ENCODE results near the gene WNT3A.
"Not testable (repeated sequence)": the region's sequence is repeated elsewhere in the genome, so short reads cannot be mapped to it uniquely, and the experiment has no call there.

WNT3A gene

DNA sequence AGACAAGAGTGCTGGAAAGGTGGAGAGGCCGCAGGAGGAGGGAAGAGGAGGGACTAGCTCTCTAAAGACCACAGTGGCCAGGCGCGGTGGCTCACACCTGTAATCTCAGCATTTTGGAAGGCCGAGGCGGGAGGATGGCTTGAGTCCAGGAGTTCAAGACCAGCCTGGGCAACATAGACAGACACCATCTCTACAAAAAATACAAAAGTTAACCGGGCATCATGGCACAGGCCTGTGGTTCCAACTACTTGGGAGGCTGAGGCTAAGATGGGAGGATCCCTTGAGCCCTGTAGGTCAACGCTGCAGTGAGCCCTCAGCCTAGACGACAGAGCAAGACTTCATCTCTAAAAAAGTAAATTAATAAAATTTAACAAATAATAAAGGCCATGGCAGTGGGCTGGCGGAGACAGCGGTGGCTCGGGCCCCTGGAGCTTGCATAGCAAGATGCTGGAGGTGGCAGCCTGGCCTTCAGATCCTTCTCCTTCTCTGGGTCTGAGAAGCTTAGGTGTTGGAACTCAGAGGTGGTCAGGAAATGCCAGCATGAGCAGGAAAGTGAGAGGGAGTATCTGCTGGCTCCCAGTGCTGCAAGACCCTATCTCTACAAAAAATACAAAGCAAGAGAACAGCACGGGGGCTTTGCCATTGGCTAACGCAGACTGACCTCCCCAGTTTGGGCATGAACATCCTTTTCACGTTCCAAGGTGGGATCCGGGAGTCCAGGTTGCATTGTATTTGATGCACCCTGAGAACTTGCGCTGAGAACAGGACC lies 10.7 kb downstream of the WNT3A start:
- TF ChIP-seq, protein P1, sequence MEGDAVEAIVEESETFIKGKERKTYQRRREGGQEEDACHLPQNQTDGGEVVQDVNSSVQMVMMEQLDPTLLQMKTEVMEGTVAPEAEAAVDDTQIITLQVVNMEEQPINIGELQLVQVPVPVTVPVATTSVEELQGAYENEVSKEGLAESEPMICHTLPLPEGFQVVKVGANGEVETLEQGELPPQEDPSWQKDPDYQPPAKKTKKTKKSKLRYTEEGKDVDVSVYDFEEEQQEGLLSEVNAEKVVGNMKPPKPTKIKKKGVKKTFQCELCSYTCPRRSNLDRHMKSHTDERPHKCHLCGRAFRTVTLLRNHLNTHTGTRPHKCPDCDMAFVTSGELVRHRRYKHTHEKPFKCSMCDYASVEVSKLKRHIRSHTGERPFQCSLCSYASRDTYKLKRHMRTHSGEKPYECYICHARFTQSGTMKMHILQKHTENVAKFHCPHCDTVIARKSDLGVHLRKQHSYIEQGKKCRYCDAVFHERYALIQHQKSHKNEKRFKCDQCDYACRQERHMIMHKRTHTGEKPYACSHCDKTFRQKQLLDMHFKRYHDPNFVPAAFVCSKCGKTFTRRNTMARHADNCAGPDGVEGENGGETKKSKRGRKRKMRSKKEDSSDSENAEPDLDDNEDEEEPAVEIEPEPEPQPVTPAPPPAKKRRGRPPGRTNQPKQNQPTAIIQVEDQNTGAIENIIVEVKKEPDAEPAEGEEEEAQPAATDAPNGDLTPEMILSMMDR (IDR thresholded peaks at IDR 0.05; ENCODE audit: low read depth, low read length) = no peak
- Histone ChIP-seq H3K4me3 (ENCODE audit: low read depth, low read length) (no peak overlapping the region), H3K9me3 (ENCODE audit: severe bottlenecking) (no peaks in the 10 kb centered on the region), H3K36me3 (no peaks in the 10 kb centered on the region), H3K27ac (no peak overlapping the region), H3K27me3 (ENCODE audit: insufficient read depth, low read depth, severe bottlenecking) (no peaks in the 10 kb centered on the region)
- DNase-seq = no peak

DNA sequence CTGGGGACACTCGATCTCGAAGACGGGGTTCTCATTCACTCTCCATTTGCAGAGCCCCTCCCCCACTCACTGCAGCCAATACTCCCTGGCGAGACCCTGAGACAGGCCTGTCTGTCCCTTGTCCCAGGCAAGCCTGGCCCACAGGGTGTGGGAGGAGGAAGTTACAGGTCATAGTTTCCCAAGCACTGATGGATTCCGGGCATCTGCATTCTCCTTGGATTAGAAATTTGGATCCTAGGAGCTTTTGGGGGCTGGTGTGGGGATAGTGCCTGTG lies 11.3 kb downstream of the WNT3A start:
- H3K36me3 ChIP-seq = no peaks in the 10 kb centered on the region
- TF ChIP-seq, protein P1 (IDR thresholded peaks at IDR 0.05; ENCODE audit: low read depth, low read length) = no peak
- no peak for DNase-seq
- H3K27ac ChIP-seq = no peak overlapping the region
- no peaks in the 10 kb centered on the region for H3K27me3 ChIP-seq (ENCODE audit: insufficient read depth, low read depth, severe bottlenecking)
- no peak overlapping the region for H3K4me3 ChIP-seq (ENCODE audit: low read depth, low read length)
- no peaks in the 10 kb centered on the region for H3K9me3 ChIP-seq (ENCODE audit: severe bottlenecking)

DNA sequence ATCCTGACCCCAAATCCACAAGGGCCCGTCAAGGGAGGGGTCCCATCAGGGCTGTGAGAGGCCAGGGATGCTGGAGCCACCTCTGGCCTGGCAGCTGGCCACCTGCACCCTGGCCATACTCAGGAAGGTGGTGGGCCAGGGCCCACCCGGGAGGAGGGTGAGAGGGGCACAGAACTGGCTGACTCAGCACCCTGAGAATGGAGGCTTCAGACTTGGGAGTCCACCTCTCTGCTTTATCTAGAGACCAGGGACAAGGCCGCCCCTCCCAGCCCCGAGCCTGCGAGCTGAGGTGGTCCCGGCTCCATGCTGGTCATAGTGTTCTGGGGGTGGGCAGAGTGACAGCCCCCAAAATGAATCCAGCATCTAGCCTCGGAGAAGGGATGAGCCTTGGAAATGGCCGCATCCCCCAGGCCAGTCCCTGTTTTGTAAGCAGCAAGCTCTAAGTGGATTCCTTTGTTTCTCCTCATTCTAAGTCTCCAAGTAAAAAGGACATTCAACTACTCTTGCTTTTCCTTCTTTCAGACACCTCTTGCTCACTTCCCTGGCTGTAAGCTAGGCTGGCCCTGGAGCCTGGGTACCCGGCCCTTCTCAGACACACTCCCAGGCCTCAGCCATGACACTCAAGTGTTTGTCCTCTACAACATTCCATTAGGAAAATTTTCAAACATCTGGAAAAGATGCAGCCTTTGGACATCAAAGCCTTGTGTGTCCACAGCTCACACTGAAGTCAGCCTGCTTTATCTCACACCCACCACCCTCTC lies 12.3 kb downstream of the WNT3A start:
- DNase-seq = no peak
- Histone ChIP-seq H3K27me3 (ENCODE audit: insufficient read depth, low read depth, severe bottlenecking) (no peaks in the 10 kb centered on the region), H3K4me3 (ENCODE audit: low read depth, low read length) (no peak overlapping the region), H3K9me3 (ENCODE audit: severe bottlenecking) (no peaks in the 10 kb centered on the region), H3K36me3 (no peaks in the 10 kb centered on the region), H3K27ac (no peak overlapping the region)
- TF ChIP-seq, protein P1 (IDR thresholded peaks at IDR 0.05; ENCODE audit: low read depth, low read length) = no peak

DNA sequence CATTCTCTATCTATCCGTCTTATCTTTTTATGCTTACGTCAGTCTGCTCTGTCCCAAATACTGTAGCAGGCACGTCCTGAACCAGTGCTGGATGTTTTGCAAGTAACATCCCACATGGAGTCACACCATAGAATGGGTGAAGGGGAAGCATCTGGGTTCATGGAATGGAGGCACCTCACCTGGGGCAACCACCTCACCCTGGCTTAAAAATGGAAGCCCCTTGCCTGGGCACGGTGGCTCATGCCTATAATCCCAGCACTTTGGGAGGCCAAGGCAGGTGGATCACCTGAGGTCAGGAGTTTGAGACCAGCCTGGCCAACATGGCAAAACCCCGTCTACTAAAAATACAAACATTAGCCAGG lies 12.9 kb downstream of the WNT3A start:
- H3K27ac ChIP-seq; H3K4me3 ChIP-seq (ENCODE audit: low read depth, low read length); H3K36me3 ChIP-seq; DNase-seq; H3K27me3 ChIP-seq (ENCODE audit: insufficient read depth, low read depth, severe bottlenecking); H3K9me3 ChIP-seq (ENCODE audit: severe bottlenecking): not testable (repeated sequence)

DNA sequence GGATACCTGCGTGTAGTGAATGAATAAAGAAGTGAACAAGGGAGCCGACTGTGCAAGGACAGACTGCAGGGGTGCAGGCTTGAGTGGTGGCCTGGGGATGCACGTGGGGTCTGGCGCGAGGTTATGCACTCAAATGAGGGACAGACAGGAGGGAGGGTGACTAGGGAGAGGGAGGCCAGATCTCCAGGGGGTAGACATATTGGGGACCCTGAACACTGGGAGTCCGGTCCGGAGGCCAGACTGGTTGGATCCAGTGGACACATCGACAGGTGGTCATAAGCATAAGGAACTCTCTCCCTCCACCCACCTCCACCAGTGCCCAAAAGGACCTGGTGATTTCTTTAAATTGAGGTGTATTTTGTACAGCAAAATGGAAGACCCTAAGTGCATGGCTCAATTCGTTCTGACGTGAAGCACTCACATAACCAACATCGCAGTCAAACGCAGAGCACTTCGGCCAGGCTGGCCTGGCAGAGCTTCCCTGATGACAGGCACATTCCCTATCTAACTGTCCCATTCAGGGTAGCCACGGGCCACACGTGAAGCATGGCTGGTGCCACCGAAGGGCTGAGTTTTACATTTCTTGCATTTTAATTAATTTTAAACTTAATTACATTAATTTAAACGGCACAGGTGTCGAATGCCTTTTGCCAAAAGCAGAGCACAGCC lies 14.0 kb downstream of the WNT3A start:
- Histone ChIP-seq H3K27ac (no peak overlapping the region), H3K36me3 (no peaks in the 10 kb centered on the region), H3K4me3 (ENCODE audit: low read depth, low read length) (no peak overlapping the region), H3K9me3 (ENCODE audit: severe bottlenecking) (no peaks in the 10 kb centered on the region), H3K27me3 (ENCODE audit: insufficient read depth, low read depth, severe bottlenecking) (no peaks in the 10 kb centered on the region)
- TF ChIP-seq, protein P1 (IDR thresholded peaks at IDR 0.05; ENCODE audit: low read depth, low read length) = no peak
- DNase-seq = no peak

DNA sequence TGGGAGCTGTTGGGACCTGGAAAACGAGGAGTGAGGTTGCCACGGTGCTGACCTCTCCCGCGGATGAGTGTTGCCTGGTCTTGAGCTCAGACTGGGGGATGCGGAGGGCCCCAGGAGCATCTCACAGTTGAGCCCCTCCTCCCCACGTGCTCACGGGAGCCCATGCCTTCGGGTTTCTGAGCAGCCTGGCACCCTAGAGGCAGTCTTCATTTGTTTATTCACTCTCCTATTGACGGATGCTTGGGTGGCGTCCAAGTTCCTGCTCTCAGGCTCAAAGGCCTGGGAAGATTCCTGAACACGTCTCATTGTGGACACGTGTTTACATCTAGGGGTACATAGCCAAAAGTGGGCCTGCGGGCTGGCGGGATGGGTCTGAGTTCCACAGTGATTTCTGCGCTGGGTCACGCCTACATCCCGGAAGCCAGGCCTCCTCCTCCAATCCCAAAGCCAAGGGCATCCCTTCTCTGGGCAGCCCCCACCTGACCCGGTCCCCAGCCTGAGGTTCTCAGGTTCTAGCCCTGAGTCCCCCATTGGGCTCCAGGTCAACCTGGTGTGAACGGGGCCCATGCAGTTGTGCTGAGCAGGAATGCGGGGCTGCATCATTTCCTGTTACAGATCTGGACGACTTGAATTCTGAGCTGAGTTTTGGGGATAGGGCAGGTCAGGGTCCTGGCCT lies 14.7 kb downstream of the WNT3A start:
- no peak overlapping the region for H3K27ac ChIP-seq
- no peaks in the 10 kb centered on the region for H3K36me3 ChIP-seq
- TF ChIP-seq, protein P1 (IDR thresholded peaks at IDR 0.05; ENCODE audit: low read depth, low read length) = no peak
- no peak for DNase-seq
- no peaks in the 10 kb centered on the region for H3K27me3 ChIP-seq (ENCODE audit: insufficient read depth, low read depth, severe bottlenecking)
- no peak overlapping the region for H3K4me3 ChIP-seq (ENCODE audit: low read depth, low read length)
- H3K9me3 ChIP-seq (ENCODE audit: severe bottlenecking) = no peaks in the 10 kb centered on the region
